Measurements from ENCODE around the gene CASQ2.

GRCh38 chr1:115746021-115746690 lies 22.4 kb downstream of the CASQ2 start:
- TF ChIP-seq CTCF (IDR thresholded peaks at IDR 0.05): no peak
- no peak for TF ChIP-seq EZH2phosphoT487 (IDR thresholded peaks at IDR 0.05)
